Thyroid gland (tissue), 4 donors: ENCODE data around the gene SMIM43. TPM values are rescaled to one million over a fixed set of nuclear protein-coding genes. Genes with fewer than 3 reads are reported as not detected.

Experiments
- DNase-seq, 2 donors: peaks; one replicate each; pipeline ENCODE4 v3.0.0-alpha.2; 2019
- H3K27ac ChIP-seq, 3 donors: fragments of 200-600 bp; sonication (generic); 1 replicate in 2 of 3; 2 replicates in 1 of 3; pipeline ENCODE4 v1.5.1; 2016 to 2019; ENCODE audit warnings: mild to moderate bottlenecking in 1 of 3, moderate library complexity in 1 of 3
- H3K27me3 ChIP-seq: fragments of 200-600 bp; sonication (generic); one replicate; pipeline ENCODE4 v1.5.1; 2019
- H3K36me3 ChIP-seq, 2 donors: fragments of 200-600 bp; sonication (generic); one replicate each; pipeline ENCODE4 v1.5.1; 2016 to 2019
- H3K4me1 ChIP-seq, 2 donors: fragments of 200-600 bp; sonication (generic); one replicate each; pipeline ENCODE4 v1.5.1; 2017 to 2019
- H3K4me3 ChIP-seq, 3 donors: fragments of 200-600 bp; sonication (generic); replicated peaks in 1 of 3; 1 replicate in 2 of 3; 2 replicates in 1 of 3; pipeline ENCODE4 v1.5.1; 2016; ENCODE audit warnings: mild to moderate bottlenecking in 1 of 3
- H3K9me3 ChIP-seq: fragments of 200-600 bp; sonication (generic); one replicate; pipeline ENCODE4 v1.5.1; 2017
- CTCF ChIP-seq, 6 experiments: fragments of 200-600 bp in 3 of 6; fragments of 450-650 bp in 3 of 6; sonication (generic) in 3 of 6; IDR thresholded peaks; one replicate each; pipeline ENCODE4 v1.5.1; 2016 to 2019; ENCODE audit warnings: antibody characterized with exemption in 6 of 6, mild to moderate bottlenecking in 2 of 6, inconsistent platforms in 1 of 6, moderate library complexity in 1 of 6
- POLR2A ChIP-seq, 2 donors: fragments of 450-650 bp; IDR thresholded peaks; one replicate each; pipeline ENCODE4 v1.6.1; 2017; ENCODE audit warnings: antibody characterized with exemption in 2 of 2, mild to moderate bottlenecking in 2 of 2, moderate library complexity in 1 of 2
- WGBS, 2 donors: methylation state at CpG; one replicate each; pipeline ENCODE4 v1.1.5; 2017; 5-methylcytosine and 5-hydroxymethylcytosine counted together
- intact Hi-C: fragments of 100-400 bp; cut with DNase I; formaldehyde crosslinking; loops from one replicate; pipeline ENCODE4 v1.15.1; 2023
- total RNA-seq, 4 donors: library from RNA; depleted of rRNA; stranded (reverse); fragments of >200 nt; gene quantifications; one replicate each; pipeline ENCODE4 v1.2.3, GENCODE V29; 2016

SMIM43 gene
- total RNA-seq, 4 donors from 2014 or later: not detected

DNA sequence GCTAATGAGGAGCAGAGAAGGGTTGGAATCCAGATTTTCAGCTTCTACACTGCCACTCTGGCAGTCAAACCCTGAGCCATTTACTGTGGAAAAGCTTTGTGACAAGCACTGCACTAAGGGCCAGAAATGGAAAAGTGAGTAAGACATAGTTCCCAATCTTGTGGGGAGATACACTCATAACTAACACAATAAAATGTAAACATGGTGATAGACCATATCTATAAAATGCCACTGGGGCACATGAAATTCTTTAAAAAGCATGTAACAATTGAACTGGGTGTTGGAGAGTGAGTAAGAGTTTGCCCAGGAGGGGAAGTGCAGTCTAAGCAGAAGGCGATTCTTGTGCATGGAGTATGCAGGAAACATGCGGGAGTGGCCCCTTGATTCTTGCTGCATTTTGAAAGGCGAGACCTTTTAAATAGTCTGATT lies 36.2 kb downstream of the SMIM43 start:
- WGBS, 2 donors: 84 to 88% methylated on average over 3 of the region's 3 CpGs
- Histone ChIP-seq H3K4me1 (no peaks in the 10 kb centered on the region), H3K4me3 (no peak overlapping the region), H3K27ac (no peak overlapping the region), H3K27me3 (no peaks in the 10 kb centered on the region), H3K9me3 (no peaks in the 10 kb centered on the region), H3K36me3 (no peaks in the 10 kb centered on the region)
- no peak for DNase-seq
- TF ChIP-seq CTCF (IDR thresholded peaks at IDR 0.05) (no peak), POLR2A (IDR thresholded peaks at IDR 0.05) (no peak)
- intact Hi-C loops: no loop called here

DNA sequence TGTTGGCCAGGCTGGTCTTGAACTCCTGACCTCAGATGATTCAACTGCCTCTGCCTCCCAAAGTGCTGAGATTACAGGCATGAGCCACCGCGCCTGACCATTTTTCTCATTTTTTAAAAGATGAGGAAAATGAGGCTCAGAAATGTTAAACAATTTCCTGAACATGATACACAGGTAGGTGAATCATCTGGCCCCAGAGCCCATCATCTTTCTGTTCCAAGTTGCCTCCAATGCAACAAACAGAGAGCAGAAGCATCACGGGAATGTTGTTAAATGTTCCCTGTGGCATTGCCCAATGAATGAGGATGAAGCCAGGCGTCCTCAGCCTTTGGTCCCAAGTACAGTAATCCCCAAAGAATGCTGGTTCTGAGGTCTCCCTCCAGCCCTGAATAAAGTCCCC lies 36.9 kb downstream of the SMIM43 start:
- Histone ChIP-seq H3K36me3 (no peaks in the 10 kb centered on the region), H3K4me1 (no peaks in the 10 kb centered on the region), H3K9me3 (no peaks in the 10 kb centered on the region), H3K27ac (no peak overlapping the region), H3K4me3 (no peak overlapping the region), H3K27me3 (no peaks in the 10 kb centered on the region)
- TF ChIP-seq POLR2A (IDR thresholded peaks at IDR 0.05) (no peak), CTCF (IDR thresholded peaks at IDR 0.05) (no peak)
- no peak for DNase-seq
- intact Hi-C loops: no loop called here
- whole genome bisulfite sequencing, 2 donors: 88 to 89% methylated on average over 4 of the region's 4 CpGs

DNA sequence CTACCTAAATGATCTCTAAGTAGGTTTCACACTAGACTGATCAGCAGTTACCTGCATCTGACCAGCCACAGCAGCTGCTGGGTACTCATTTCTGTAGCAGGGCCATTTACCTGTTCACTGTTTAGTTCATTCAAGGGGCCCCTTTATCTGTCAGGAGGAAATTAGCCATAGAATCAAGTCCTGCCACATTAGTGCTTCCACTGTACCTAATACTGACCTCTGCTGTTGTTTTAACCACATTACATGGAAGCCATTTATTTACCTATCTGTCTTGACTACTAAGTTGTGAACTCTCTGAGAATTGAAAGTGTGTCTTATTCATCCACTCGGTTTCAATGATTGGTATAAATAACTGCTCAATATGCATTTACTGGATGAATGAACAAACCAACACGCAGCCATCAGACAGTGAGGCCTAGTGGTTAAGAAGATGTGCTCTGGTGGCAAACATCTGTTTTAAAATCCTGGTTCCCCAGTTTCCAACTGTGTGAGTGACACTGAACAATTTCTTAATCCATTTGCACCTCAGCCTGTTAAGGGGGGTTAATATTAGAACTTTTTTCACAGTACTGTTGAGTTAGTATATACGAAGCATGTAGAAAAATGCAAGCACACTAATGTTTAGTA lies 38.2 kb downstream of the SMIM43 start:
- Histone ChIP-seq H3K27ac (no peak overlapping the region), H3K27me3 (no peaks in the 10 kb centered on the region), H3K4me1 (no peaks in the 10 kb centered on the region), H3K4me3 (no peak overlapping the region), H3K36me3 (no peaks in the 10 kb centered on the region), H3K9me3 (no peaks in the 10 kb centered on the region)
- 49 to 50% methylated on average over 3 of the region's 3 CpGs for WGBS, 2 donors
- intact Hi-C loops: no loop called here
- DNase-seq: no peak
- TF ChIP-seq POLR2A (IDR thresholded peaks at IDR 0.05): no peak
- TF ChIP-seq CTCF (IDR thresholded peaks at IDR 0.05): peak in 5 of 6 experiments; percentile 13 to 65 (median 57)

GRCh38 chr4:121724671-121725070 lies 40.3 kb downstream of the SMIM43 start:
- Histone ChIP-seq H3K9me3 (no peaks in the 10 kb centered on the region), H3K36me3 (no peaks in the 10 kb centered on the region), H3K4me3 (no peak overlapping the region), H3K27ac (no peak overlapping the region), H3K4me1 (no peaks in the 10 kb centered on the region), H3K27me3 (no peaks in the 10 kb centered on the region)
- intact Hi-C loops: no loop called here
- no peak for TF ChIP-seq POLR2A (IDR thresholded peaks at IDR 0.05)
- no peak for TF ChIP-seq CTCF (IDR thresholded peaks at IDR 0.05)
- WGBS, 2 donors: 93 to 100% methylated on average over 1 of the region's 1 CpG
- DNase-seq: no peak

DNA sequence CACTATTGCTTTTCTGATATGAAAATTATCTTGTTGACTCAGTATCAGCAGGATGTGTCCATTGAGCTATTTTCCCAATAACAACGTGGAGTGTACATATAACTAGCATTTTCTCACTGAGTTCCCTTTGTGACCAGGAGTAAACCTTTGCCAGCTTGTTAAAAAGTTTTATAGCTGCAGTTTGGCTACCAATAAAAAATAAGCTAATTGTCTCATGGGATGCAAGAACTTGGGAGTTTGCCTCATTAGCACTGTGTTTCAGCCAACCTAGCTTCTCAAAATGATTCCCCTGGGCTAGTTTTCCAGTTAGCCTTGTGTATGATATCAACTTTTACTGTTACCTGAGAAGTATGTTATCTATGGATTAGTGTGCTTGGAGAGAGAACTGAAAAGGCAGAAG lies 43.3 kb downstream of the SMIM43 start:
- Histone ChIP-seq H3K4me1 (no peaks in the 10 kb centered on the region), H3K36me3 (no peaks in the 10 kb centered on the region), H3K4me3 (no peak overlapping the region), H3K27ac (no peak overlapping the region), H3K27me3 (no peaks in the 10 kb centered on the region), H3K9me3 (no peaks in the 10 kb centered on the region)
- TF ChIP-seq POLR2A (IDR thresholded peaks at IDR 0.05) (no peak), CTCF (IDR thresholded peaks at IDR 0.05) (no peak)
- no peak for DNase-seq
- 78 to 91% methylated on average over 1 of the region's 1 CpG for WGBS, 2 donors
- intact Hi-C loops: no loop called here
